Tibial nerve (tissue), 4 donors: ENCODE results near the gene PELI2. TPM values are rescaled to one million over a fixed set of nuclear protein-coding genes. Genes with fewer than 3 reads are reported as not detected.

Experiments
- DNase-seq, 2 donors: peaks; one replicate each; pipeline ENCODE4 v3.0.0-alpha.2; 2019; ENCODE audit warnings: low spot score in 2 of 2
- H3K27ac ChIP-seq, 4 donors: fragments of 200-600 bp; sonication (generic) in 3 of 4; one replicate each; pipeline ENCODE4 v1.5.1; 2017 to 2019; ENCODE audit warnings: mild to moderate bottlenecking in 1 of 4
- H3K27me3 ChIP-seq, 2 donors: fragments of 200-600 bp; sonication (generic) in 1 of 2; one replicate each; pipeline versions ENCODE4 v1.5.1 to v1.6.0; 2017 to 2019
- H3K36me3 ChIP-seq, 3 donors: fragments of 200-600 bp; sonication (generic); one replicate each; pipeline ENCODE4 v1.5.1; 2018 to 2019
- H3K4me1 ChIP-seq, 4 donors: fragments of 200-600 bp; sonication (generic) in 3 of 4; one replicate each; pipeline ENCODE4 v1.5.1; 2017 to 2019
- H3K4me3 ChIP-seq, 4 donors: fragments of 200-600 bp; sonication (generic) in 3 of 4; one replicate each; pipeline ENCODE4 v1.5.1; 2017 to 2019; ENCODE audit warnings: mild to moderate bottlenecking in 1 of 4, moderate library complexity in 1 of 4
- H3K9me3 ChIP-seq, 4 donors: fragments of 200-600 bp; sonication (generic) in 3 of 4; one replicate each; pipeline ENCODE4 v1.5.1; 2017 to 2019
- EP300 ChIP-seq, 2 donors: sonication (generic); formaldehyde crosslinking; IDR thresholded peaks; one replicate each; pipeline ENCODE4 v1.6.1; 2017; ENCODE audit warnings: antibody characterized with exemption in 2 of 2, mild to moderate bottlenecking in 1 of 2
- POLR2A ChIP-seq, 2 donors: fragments of 450-650 bp; IDR thresholded peaks; one replicate each; pipeline ENCODE4 v1.6.1; 2017; ENCODE audit warnings: antibody characterized with exemption in 2 of 2, mild to moderate bottlenecking in 2 of 2, moderate library complexity in 2 of 2
- WGBS, 2 donors: methylation state at CpG; one replicate each; pipeline ENCODE4 v1.1.5; 2018; 5-methylcytosine and 5-hydroxymethylcytosine counted together
- total RNA-seq, 4 donors: library from RNA; depleted of rRNA; stranded (reverse); fragments of >200 nt; gene quantifications; one replicate each; pipeline ENCODE4 v1.1.0, GENCODE V29; 2016
- TF ChIP-seq, protein P1 (sequence below), 5 experiments: fragments of 200-600 bp in 3 of 5; fragments of 450-650 bp in 2 of 5; sonication (generic) in 3 of 5; IDR thresholded peaks; one replicate each; pipeline ENCODE4 v1.5.1; 2016 to 2019; ENCODE audit warnings: antibody characterized with exemption in 5 of 5, mild to moderate bottlenecking in 3 of 5, moderate library complexity in 2 of 5

PELI2 gene
- total RNA-seq, 4 donors from 2014 or later, result 20.1 to 42.3 (median 35.1) TPM

DNA sequence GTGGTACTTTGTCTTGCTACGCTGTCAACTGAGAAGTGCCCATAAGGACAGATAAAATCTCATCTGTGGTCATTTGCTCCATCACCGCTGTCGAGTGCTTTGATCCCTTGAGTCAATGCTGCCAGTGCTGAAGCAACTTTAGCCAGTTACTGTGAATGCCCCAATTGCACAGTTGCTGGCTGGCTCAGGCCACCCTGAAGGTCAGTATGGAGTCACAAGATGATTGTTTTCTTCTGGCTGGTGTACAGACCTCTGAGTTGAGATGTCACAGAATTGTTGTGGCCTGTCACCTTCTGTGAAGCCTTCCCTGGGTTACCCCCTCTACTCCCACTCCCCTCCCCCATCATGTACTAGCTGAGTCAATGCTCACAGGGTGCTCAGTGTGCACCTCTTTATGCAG lies 92.9 kb downstream of the PELI2 start:
- TF ChIP-seq EP300 (IDR thresholded peaks at IDR 0.05) (no peak), POLR2A (IDR thresholded peaks at IDR 0.05) (no peak)
- TF ChIP-seq, protein P1, sequence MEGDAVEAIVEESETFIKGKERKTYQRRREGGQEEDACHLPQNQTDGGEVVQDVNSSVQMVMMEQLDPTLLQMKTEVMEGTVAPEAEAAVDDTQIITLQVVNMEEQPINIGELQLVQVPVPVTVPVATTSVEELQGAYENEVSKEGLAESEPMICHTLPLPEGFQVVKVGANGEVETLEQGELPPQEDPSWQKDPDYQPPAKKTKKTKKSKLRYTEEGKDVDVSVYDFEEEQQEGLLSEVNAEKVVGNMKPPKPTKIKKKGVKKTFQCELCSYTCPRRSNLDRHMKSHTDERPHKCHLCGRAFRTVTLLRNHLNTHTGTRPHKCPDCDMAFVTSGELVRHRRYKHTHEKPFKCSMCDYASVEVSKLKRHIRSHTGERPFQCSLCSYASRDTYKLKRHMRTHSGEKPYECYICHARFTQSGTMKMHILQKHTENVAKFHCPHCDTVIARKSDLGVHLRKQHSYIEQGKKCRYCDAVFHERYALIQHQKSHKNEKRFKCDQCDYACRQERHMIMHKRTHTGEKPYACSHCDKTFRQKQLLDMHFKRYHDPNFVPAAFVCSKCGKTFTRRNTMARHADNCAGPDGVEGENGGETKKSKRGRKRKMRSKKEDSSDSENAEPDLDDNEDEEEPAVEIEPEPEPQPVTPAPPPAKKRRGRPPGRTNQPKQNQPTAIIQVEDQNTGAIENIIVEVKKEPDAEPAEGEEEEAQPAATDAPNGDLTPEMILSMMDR (IDR thresholded peaks at IDR 0.05), result no peak

DNA sequence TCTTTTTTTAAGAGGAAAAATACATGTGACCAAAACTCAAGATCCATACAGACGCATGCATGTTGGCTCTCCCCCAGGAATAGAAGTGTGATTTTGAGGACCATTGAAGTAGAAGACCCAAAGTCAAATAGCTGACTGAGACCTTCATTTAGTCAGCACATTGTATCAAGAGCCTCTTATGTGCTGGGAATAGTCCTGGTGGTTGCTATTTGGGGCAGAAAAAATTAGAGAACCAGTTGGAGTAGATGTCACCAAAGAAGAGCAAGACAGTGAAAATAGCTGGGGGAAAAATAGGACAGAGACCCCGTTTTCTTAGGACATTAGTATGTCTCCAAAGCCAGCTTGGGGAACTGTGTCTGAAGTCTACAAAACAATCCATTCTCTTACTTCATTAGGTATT lies 93.6 kb downstream of the PELI2 start:
- H3K4me1 ChIP-seq, result peaks cover 0 to 56% (median 11%) of the 10 kb centered on the region in 4 donors
- no peak for DNase-seq
- TF ChIP-seq, protein P1 (IDR thresholded peaks at IDR 0.05), result no peak
- no peak for TF ChIP-seq POLR2A (IDR thresholded peaks at IDR 0.05)
- TF ChIP-seq EP300 (IDR thresholded peaks at IDR 0.05), result no peak
- no peaks in the 10 kb centered on the region for H3K27me3 ChIP-seq
- no peaks in the 10 kb centered on the region for H3K36me3 ChIP-seq
- H3K27ac ChIP-seq, result no peak overlapping the region
- WGBS, 2 donors, result 81% methylated on average over 2 of the region's 2 CpGs
- H3K4me3 ChIP-seq, result no peak overlapping the region
- H3K9me3 ChIP-seq, result no peaks in the 10 kb centered on the region

More for the DNA sequence above, 92.9 kb downstream of the PELI2 start:
- Histone ChIP-seq H3K27me3 (no peaks in the 10 kb centered on the region), H3K27ac (no peak overlapping the region), H3K4me3 (no peak overlapping the region), H3K4me1 (peaks cover 0 to 56% (median 4%) of the 10 kb centered on the region in 4 donors), H3K36me3 (no peaks in the 10 kb centered on the region), H3K9me3 (no peaks in the 10 kb centered on the region)
- 77 to 81% methylated on average over 3 of the region's 3 CpGs for WGBS, 2 donors
- DNase-seq, result no peak

DNA sequence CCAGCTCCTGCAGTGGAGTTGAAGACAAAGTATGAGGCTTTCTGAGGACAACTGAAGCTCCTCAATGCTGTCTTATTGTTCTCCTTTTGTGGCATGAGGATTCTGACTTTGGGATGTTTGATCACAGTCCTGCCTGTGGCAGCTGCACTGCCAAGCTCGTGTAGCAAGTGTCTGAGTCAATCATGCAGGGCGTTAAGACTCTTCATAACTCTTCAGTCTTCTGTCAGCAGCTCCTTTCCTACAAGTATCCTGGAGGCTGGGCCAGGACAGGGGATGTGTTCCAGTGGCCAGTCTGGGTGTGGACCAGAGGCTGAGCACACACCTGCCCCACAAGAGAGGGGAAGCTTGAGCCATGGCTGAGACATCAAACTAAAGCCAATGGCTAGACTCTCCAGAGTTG lies 94.3 kb downstream of the PELI2 start:
- Histone ChIP-seq H3K4me3 (no peak overlapping the region), H3K27ac (no peak overlapping the region), H3K36me3 (no peaks in the 10 kb centered on the region), H3K9me3 (no peaks in the 10 kb centered on the region), H3K4me1 (peaks cover 0 to 58% (median 18%) of the 10 kb centered on the region in 4 donors), H3K27me3 (no peaks in the 10 kb centered on the region)
- TF ChIP-seq, protein P1 (IDR thresholded peaks at IDR 0.05), result no peak
- TF ChIP-seq POLR2A (IDR thresholded peaks at IDR 0.05) (no peak), EP300 (IDR thresholded peaks at IDR 0.05) (no peak)
- 65 to 72% methylated on average over 2 of the region's 2 CpGs for WGBS, 2 donors
- DNase-seq, result no peak

DNA sequence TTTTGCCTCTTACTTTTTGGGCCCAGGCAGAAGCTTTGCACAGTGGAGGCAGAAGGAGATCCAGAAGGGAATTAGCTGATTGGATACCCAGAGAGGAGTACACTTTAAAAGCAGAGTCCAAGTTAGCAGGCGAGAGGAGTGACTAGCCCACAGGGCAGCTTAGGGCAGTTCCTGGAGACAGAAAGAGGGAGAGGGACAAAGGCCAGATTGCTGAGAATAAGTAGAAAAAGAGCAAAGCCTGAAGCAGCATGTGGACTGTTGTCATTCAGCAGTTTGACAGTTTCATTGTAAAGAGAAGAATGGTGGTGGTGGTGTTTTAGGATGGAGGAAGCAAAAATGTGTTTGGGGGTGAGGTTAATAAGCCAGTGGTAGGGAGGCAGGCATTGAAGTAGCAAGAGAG lies 95.1 kb downstream of the PELI2 start:
- DNase-seq, result no peak
- no peaks in the 10 kb centered on the region for H3K36me3 ChIP-seq
- no peaks in the 10 kb centered on the region for H3K9me3 ChIP-seq
- no peaks in the 10 kb centered on the region for H3K27me3 ChIP-seq
- no peak overlapping the region for H3K4me3 ChIP-seq
- peaks cover 0 to 58% (median 23%) of the 10 kb centered on the region in 4 donors for H3K4me1 ChIP-seq
- 85 to 88% methylated on average over 1 of the region's 1 CpG for whole genome bisulfite sequencing, 2 donors
- TF ChIP-seq, protein P1 (IDR thresholded peaks at IDR 0.05), result no peak
- TF ChIP-seq EP300 (IDR thresholded peaks at IDR 0.05) (no peak), POLR2A (IDR thresholded peaks at IDR 0.05) (no peak)
- H3K27ac ChIP-seq, result no peak overlapping the region

DNA sequence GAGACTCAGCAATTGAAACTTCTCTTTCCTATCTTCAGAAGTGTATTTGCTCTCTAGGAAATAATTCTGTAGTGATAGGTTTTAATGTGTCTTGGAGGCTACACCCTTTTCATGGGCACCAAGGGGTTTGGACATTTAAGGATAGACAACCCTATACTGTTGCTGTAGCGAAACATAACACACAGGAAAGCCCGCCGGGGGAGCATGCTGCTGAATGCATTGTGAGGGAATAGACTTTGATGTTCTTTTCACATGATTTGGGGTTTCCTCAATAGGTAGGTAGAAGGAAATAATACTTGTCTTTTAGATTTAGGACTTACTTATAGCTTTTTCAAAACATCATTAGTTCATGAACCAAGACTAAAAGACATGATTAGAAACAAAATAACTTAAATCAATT lies 97.0 kb downstream of the PELI2 start:
- H3K36me3 ChIP-seq, result no peaks in the 10 kb centered on the region
- H3K4me3 ChIP-seq, result no peak overlapping the region
- TF ChIP-seq POLR2A (IDR thresholded peaks at IDR 0.05), result no peak
- TF ChIP-seq, protein P1 (IDR thresholded peaks at IDR 0.05), result no peak
- no peak for TF ChIP-seq EP300 (IDR thresholded peaks at IDR 0.05)
- H3K27ac ChIP-seq, result no peak overlapping the region
- 86 to 89% methylated on average over 3 of the region's 3 CpGs for WGBS, 2 donors
- DNase-seq, result no peak
- no peaks in the 10 kb centered on the region for H3K27me3 ChIP-seq
- peaks cover 0 to 70% (median 32%) of the 10 kb centered on the region in 4 donors for H3K4me1 ChIP-seq
- H3K9me3 ChIP-seq, result no peaks in the 10 kb centered on the region
